ENCODE measurements around the gene POU6F2.

GRCh38 chr7:39247576-39247975, 269.9 kb downstream of the POU6F2 start:
- no peak for TF ChIP-seq CTCF (conservative IDR thresholded peaks at IDR 0.05; ENCODE audit: low read depth in 2 of 2)
- TF ChIP-seq POLR2AphosphoS5 (IDR thresholded peaks at IDR 0.05; ENCODE audit: low read depth), result no peak
- no peak for TF ChIP-seq ETS1 (IDR thresholded peaks at IDR 0.05)
- TF ChIP-seq EZH2phosphoT487 (IDR thresholded peaks at IDR 0.05; ENCODE audit: unreplicated experiment), result no peak
- no peak for TF ChIP-seq REST (IDR thresholded peaks at IDR 0.05; ENCODE audit: unreplicated experiment)
- no peak for TF ChIP-seq CREB1 (CRISPR knock-in tag; IDR thresholded peaks at IDR 0.05; ENCODE audit: low read depth)
- no peak for TF ChIP-seq JUNB (IDR thresholded peaks at IDR 0.05; ENCODE audit: unreplicated experiment)
- no peak for TF ChIP-seq EZH2 (IDR thresholded peaks at IDR 0.05; ENCODE audit: low read depth, unreplicated experiment)

Data from GM23338 (cell line).